Measurements from ENCODE around the gene GRK5. TPM values are rescaled to one million over a fixed set of nuclear protein-coding genes. Genes with fewer than 3 reads are reported as not detected.
"Not testable (repeated sequence)": the region's sequence is repeated elsewhere in the genome, so short reads cannot be mapped to it uniquely, and the experiment has no call there.

The GRK5 gene
- total RNA-seq, 2 donors from 2014 or later, result 36.4 to 60.1 TPM

DNA sequence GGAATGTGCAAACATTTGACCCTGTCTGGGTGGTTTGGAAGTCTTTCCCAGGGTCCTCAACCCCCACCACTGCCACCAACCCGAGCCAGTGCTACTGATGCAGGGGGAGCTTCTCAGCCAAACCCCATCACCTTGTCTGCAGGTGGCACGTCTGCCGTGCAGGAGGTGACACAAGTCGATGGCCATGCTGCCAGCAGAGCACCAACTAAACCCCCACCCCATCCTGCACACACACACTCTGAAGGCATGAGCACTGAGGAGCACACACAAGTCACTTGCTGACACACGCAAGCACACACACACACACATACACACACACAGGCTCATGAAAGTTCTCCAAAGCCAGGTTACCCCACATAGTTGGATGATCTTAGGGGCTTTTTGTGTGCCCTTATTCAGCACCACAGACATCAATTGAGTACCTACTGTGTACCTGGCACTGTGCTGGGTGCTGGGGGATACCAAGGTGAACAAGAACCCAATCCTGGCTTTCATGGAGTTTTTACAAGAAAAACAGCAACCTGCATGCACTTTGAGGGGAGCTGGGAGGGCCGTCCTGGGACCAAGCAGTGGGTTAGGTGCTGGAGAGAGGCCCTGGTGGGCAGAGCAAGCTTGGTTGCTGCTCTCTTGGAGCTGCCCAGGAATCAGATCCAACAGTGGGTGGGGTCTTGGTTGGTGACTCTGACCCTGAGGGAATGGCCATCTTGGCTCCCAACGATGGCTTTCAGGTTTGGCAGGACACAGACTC, 216.3 kb downstream of the GRK5 start:
- intact Hi-C loops (cut with DNase I), result no loop called here
- DNase-seq (no peak), ATAC-seq (no peak)

DNA sequence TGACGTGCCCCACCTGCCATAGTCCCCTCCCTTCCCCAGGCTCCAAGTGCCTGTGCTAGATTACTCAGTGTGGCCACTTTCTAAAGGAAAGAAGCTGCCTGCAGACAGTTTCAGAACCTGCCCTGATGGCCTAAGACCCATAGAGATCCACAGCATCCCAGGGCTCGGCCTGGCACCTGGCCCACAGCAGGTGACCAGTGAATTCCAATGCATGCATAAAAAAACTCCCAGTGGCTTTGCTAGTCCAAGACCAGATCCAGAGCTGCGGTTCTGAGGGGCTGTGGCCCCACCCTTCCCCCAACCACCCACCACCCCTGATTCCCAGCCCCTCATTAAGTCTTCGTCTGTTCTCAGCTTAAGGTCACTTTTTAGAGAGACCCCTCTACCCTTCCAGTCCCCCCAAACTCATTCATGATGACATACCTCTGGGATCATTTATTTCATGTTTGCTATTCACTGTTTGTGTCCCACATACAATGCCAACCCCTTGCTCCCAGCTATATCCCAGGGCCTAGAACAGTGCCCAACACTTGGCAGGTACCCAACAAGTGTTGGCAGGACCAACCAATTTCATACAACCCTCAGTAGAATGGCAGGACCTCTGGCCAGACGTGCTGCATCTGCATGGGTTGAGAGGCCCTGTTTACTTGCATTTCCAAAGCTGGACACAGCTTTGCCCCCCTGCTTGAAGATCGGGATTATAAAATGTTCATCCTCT, 217.0 kb downstream of the GRK5 start:
- DNase-seq (no peak), ATAC-seq (peak in 1 of 2 donors; percentile 27)
- intact Hi-C loops (cut with DNase I), result no loop called here

DNA sequence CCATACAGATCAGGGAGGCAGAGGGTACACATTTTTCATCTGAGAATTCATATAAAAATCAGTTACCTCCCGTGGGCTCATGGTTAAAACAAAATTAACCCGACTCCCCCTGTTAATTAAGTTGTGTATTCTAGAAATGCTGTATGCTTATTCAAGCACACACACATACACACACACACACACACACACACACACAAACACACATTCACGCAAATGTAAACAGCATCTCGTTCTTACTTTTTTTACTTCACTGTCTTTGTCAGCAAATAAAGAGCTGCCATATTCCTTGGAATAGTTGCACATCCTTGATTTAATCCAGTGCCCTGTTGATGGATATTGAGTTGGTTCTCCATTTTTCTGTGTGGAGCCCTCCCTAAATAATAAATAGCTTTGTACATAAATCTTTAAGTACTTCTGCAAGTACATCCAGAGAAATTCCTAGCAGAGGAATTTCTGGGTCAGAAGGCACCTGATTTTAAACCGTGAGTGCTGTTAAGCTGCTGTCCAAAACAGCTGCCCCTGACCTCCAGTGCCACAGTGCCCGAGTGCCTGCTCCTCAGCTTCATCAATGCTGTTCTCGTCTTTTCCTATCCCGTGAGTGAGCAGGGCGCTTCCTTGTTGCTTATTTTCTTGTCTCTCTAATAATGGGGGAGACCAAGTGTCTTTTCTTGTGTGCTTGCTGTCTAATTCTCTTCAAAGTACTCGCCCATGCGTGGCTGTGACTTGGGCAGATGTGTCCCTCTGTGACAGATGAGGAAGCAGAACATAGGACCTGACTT, 217.9 kb downstream of the GRK5 start:
- intact Hi-C loops (cut with DNase I), result no loop called here
- DNase-seq, result no peak
- ATAC-seq, result no peak

DNA sequence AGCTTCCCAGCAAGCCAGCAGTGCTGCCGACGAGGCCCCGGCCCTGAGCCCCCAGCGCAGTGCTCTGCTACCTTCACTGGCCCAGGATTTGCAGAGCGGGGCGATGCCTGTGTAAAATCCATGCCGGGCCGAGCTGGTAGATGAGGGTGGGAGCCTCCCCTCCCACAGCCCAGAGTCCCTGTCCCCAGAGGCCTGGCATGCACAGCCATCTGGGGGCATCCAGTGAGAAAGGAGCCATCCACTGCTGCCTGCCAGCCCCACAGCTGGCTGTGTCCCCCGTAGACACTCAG, 218.5 kb downstream of the GRK5 start:
- DNase-seq, result no peak
- intact Hi-C loops (cut with DNase I), result no loop called here
- no peak for ATAC-seq

DNA sequence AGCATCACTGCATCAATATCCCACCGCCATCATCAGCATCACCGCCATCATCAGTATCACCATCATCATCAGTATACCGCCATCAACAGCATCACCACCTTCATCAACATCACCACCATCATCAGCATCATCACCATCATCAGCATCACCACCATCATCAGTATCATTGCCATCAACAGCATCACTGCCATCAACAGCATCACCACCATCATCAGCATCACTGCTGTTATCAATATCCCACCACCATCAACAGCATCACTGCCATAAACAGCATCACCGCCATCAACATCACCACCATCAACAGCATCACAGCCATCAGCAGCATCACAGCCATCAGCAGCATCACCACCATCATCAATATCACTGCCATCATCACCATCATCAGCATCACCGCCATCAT, 219.3 kb downstream of the GRK5 start:
- intact Hi-C loops (cut with DNase I), result no loop called here
- no peak for DNase-seq

DNA sequence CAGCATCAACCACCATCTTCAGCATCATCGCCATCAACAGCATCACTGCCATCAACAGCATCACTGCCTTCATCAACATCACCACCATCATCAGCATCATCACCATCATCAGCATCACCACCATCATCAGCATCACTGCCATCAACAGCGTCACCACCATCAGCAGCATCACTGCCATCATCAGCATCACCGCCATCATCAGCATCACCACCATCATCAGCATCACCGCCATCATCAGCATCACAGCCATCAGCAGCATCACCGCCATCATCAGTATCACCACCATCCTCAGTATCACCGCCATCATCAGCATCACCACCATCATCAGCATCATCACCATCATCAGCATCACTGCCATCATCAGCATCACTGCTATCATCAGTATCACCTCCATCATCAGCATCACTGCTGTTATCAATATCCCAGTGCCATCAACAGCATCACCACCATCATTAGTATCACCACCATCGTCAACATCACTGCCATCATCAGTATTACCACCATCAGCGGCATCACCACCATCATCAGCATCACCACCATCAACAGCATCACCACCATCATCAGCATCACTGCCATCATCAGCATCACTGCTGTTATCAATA, 220.0 kb downstream of the GRK5 start:
- DNase-seq (no peak), ATAC-seq (no peak)
- intact Hi-C loops (cut with DNase I), result no loop called here

More for the DNA sequence above, 219.3 kb downstream of the GRK5 start:
- ATAC-seq, result no peak

DNA sequence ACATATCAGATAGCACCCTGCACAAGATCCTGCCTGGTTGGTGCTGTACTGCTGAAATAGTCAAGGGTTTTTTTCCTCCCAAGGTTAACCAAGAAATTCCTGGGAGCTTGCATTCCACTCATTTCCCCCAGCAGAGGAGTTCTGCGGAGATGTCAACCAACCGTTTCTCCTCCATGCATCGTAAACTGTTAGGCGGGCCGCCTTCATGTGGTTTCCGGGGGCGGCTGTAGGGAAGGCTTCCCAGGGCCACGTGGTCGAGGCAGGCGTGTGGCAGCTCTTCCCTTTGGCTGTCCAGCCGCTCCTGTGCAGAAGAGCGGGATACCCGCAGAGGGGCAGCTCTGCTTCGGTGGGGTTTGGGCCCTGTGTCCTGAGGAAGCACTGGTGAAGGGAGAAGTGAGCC, 221.4 kb downstream of the GRK5 start:
- intact Hi-C loops (cut with DNase I), result no loop called here
- DNase-seq, result no peak
- no peak for ATAC-seq

DNA sequence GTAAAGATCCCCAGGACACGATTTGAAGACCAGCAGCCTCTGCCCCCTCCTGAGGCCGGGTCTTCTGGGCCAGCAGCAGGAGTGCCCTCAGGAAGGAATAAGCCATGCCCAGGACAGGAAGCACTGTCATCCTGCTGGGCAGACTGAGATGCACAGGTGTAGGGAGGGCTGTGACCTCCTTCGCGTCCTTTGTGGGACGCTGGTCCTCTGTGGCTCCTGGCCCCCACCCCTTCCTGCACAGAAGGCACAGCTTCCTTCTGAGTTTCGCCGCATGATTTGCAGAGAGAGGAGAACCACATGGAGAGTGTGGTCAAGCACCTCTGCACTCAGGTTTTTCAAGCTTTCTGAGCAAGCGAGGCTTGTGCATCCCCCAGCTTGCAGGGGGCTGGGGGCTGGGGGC, 222.4 kb downstream of the GRK5 start:
- ATAC-seq (no peak), DNase-seq (no peak)
- intact Hi-C loops (cut with DNase I), result no loop called here

DNA sequence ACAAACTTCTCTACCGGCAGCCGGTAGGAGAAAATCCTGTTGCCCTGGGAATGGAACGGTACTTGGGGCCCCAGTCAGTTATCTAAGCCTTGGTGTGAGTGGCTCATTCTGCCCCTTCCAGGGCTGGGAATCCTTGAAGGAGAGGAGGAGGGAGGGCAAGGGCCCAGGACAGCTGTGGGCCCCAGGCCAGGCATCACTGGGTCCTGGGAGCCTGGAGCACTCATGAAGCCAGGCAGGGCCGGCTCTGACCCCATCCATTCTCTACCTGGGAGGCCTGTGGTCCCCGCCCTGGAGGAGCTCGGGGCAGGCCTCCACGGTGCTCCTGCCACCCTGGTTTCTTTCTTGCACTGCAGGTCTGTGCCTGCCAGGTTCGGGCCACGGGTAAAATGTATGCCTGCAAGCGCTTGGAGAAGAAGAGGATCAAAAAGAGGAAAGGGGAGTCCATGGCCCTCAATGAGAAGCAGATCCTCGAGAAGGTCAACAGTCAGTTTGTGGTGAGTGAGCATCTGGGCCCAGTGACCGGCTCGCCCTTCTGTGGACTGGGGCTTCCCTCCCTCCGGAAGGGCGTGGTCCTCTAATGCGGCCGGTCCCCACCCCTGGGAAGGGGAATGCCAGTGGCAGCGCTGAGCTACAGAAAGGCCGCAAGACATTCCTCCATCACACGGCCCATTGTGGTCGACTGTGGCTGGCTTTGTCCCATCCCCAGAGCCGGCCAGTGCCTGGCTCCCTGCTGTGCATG, 223.8 kb downstream of the GRK5 start:
- DNase-seq (no peak), ATAC-seq (peak in 1 of 2 donors; percentile 26)
- intact Hi-C loops (cut with DNase I), result no loop called here

DNA sequence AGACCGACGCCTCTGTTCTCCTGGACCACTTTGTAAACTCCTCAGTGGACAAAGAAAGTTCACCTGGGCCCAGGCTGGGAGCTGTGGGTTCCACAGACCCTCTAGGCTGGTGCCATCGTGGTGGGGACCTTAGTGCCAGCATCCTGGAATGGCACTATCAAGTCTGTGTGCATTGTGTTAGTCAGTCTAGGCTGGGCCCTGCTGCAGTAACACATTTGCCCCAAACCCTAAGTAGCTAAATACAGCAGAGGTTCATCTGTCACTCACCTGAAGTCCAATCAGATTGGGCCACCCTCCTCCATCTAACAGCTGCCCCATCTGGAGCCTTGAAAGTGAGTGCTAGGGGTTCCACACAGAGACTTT, 224.4 kb downstream of the GRK5 start:
- no peak for ATAC-seq
- intact Hi-C loops (cut with DNase I), result no loop called here
- no peak for DNase-seq

DNA sequence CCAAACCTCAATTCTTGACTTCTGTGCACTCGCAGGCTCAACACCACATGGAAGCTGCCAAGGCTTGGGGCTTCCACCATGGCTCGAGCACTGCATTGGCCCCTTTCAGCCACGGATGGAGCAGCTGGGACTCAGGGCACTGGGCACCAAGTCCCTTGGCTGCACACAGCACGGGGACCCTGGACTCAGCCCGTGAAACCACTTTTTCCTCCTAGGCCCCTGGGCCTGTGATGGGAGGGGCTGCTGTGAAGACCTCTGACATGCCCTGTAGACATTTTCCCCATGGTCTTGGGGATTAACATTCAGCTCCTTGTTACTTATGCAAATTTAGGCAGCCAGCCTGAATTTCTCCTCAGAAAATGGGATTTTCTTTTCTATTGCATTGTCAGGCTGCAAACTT, 227.6 kb downstream of the GRK5 start:
- ATAC-seq; DNase-seq; intact Hi-C loops (cut with DNase I): not testable (repeated sequence)

DNA sequence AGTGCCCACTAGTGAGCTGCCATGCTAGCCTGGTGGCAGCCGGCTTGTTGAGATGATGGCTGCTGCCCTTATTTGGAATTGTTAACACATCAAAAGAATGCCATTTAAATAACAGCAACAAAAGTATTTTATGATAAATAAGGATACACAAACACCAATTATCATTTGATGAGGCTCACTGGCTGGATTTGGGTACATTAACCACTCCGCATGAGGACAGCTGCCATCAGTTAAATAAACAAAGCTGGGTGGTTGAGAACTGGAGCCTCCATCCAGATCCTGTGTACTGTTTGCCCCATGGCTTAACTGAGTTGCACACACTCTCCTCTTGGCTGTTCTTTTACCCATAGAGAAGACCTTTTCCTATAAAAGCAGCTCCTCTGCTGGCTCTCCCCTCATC, 231.3 kb downstream of the GRK5 start:
- ATAC-seq (no peak), DNase-seq (no peak)
- intact Hi-C loops (cut with DNase I), result no loop called here

DNA sequence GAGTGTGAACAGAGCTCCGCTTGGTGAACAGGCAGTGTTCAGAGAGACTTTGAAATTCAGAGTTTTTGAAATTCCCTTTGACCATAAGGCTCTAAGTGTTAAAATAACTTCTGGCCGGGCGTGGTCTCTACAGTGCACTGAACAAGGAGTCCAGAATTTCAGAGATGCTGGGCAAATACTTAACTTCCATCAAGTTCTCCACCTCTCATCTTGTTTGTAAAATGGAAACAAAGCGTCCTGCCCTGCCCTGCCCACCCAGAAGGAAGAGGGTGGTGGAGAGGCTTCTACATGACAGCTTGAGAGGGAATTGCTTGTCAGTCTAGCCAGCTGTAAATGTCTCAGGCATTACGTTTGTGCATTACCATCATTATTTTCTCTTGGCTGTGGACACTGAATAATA, 232.6 kb downstream of the GRK5 start:
- intact Hi-C loops (cut with DNase I), result loop anchor here in 1 of 2 donors (5.0 kb wide), 1 partner anchor 238 kb away; no protein-coding TSS in a partner anchor

DNA sequence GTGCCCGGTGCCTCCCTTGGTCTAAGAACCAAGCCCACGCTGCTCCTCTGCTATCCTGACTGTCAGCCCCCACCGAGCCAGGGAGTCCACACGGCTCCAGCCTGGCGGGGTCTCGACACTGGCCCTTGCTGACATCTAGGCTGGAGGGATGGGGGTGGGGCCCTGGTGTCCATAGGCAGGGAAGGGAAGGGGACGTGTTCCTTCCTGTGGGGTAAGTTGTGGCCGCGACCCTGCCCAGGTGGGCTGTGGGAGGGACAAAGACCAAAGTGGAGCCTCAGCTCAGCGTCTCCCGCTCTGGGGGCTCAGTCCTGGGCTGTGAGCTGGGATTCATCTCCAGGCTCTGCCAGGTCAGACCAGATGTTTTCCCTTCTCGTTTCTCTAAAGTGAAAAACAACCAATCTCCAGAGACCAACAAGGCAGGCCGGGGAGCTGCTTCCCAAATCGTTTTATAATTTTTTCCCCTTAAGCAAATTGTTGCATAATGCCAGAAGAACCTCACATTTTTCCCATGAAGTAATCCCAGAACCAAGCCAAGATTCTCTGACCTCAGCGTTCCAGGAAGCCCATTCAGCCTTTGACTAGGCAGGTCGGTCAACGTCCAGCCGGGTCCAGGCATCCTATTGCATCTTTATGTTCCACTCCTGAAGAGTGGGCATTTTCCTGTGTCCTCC, 233.9 kb downstream of the GRK5 start:
- ATAC-seq, result peak; percentile 66 to 69
- peak; percentile 59 for DNase-seq
- intact Hi-C loops (cut with DNase I), result loop anchor here in 1 of 2 donors (5.0 kb wide), 1 partner anchor 239 kb away; no protein-coding TSS in a partner anchor

More for the DNA sequence above, 232.6 kb downstream of the GRK5 start:
- DNase-seq, result no peak
- ATAC-seq, result no peak

DNA sequence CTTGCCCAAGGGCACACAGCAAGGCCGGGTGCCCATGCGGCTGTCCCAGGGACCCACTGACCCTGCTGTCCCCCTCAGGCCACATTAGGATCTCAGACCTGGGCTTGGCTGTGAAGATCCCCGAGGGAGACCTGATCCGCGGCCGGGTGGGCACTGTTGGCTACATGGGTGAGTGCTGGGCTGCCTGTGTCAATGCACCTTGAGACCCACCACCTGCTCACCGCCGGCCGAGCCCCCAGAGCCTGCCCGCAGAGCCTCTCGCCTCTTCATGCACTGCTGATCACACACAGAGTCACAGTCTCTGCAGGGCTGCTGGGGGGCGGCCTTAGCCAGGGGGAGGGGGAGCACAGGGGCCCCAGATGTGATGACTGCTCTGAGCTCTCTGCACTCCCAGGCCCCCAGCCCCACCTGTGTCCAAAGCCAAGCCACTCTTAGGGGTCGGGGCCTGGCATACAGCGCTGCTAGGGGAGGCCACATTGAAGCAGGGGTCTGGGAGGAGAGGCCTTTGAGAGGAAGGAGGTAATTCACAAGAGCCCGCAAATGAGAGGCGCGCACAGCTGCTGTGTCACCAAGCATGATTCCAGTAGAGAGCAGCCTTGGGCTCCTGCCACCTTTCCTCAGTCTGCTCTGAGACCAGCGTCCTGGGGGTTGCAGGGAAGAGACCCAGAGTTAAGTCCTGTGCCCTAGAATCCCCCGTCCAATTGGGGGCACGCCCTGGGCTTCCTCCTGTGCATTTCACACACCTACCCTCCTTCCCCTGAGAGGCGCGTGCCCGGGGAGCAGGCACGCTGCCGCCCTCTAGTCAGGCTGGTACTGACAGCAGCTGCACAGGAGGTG, 234.8 kb downstream of the GRK5 start:
- intact Hi-C loops (cut with DNase I), result loop anchor here in 1 of 2 donors (5.0 kb wide), 1 partner anchor 240 kb away; no protein-coding TSS in a partner anchor
- DNase-seq (no peak), ATAC-seq (no peak)

DNA sequence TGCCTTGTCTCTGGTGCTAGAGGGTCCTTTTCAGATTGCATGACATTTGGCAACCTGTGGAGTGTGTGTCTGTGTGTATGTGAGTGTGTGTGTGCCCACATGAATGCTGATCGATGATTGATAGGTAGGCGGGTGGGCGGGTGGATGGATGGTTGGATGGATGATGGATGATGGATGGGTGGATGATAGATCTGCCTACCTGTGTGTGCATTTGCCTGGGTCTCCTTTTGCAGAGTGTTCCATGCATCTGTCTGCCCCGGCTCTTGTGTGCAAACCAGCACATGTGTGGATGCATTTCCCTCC, 235.3 kb downstream of the GRK5 start:
- intact Hi-C loops (cut with DNase I), result loop anchor here in 1 of 2 donors (5.0 kb wide), 1 partner anchor 240 kb away; no protein-coding TSS in a partner anchor
- no peak for ATAC-seq
- DNase-seq, result no peak

DNA sequence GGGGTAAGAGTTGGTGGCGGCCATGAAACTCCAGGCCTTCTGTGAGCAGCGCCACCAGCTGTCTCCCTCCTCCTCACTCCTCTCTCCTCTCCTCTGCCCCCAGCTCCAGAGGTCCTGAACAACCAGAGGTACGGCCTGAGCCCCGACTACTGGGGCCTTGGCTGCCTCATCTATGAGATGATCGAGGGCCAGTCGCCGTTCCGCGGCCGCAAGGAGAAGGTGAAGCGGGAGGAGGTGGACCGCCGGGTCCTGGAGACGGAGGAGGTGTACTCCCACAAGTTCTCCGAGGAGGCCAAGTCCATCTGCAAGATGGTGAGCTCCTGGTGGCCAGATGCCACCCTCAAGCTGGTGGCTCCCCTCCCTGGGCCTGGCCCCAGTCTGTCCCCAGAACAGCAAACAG, 236.1 kb downstream of the GRK5 start:
- ATAC-seq (no peak), DNase-seq (no peak)
- intact Hi-C loops (cut with DNase I), result loop anchor here in 1 of 2 donors (5.0 kb wide), 1 partner anchor 241 kb away; no protein-coding TSS in a partner anchor

Measured in left cardiac atrium (tissue), 4 donors.